ENCODE data around the gene GLRX.
A peak's percentile ranks its signal among the peaks of the same experiment; 100 is the strongest.

GLRX gene

DNA sequence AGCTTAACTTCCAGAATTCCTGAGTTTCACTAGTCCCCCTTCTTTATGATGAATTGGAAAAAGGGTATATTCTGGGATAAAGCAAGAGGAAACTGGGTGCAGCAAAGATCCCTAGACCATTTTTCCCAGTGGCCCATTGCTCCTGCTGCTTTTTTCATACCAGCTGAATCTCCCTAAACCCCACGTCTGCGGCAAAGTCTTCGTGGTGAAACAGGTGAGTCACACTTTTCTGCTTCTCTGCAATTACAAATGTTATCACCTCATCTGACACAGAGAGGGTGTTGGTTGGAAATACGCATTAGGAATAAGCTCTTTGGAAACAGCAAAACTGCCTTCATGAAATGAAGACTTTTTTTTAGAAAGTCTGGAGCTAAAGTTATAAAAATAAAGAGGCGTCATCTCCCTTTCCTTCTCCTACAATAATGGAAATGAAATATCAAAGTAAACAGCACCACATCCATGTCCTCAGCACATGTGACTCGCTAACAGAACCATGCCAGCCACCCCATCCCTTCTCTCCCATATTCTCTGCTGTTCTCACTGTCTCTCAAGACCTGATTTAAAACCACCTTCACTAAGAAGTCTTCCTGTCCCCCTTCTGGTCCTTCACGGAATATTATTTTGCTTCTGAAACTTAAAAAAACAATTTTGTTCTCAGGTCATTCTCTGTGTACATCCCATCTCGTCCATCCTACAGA, 39.5 kb upstream of the GLRX start:
- H3K4me1 ChIP-seq (ENCODE audit: control insufficient read depth in 1 of 2, insufficient read depth in 1 of 2, low read depth in 1 of 2, low read length in 1 of 2) = peaks cover 31 to 43% of the 10 kb centered on the region in 2 experiments
- H3K36me3 ChIP-seq = no peaks in the 10 kb centered on the region
- TF ChIP-seq, protein P1, sequence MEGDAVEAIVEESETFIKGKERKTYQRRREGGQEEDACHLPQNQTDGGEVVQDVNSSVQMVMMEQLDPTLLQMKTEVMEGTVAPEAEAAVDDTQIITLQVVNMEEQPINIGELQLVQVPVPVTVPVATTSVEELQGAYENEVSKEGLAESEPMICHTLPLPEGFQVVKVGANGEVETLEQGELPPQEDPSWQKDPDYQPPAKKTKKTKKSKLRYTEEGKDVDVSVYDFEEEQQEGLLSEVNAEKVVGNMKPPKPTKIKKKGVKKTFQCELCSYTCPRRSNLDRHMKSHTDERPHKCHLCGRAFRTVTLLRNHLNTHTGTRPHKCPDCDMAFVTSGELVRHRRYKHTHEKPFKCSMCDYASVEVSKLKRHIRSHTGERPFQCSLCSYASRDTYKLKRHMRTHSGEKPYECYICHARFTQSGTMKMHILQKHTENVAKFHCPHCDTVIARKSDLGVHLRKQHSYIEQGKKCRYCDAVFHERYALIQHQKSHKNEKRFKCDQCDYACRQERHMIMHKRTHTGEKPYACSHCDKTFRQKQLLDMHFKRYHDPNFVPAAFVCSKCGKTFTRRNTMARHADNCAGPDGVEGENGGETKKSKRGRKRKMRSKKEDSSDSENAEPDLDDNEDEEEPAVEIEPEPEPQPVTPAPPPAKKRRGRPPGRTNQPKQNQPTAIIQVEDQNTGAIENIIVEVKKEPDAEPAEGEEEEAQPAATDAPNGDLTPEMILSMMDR (IDR thresholded peaks at IDR 0.05) = no peak
- H3K27ac ChIP-seq = no peak overlapping the region
- no peak overlapping the region for H3K4me3 ChIP-seq (ENCODE audit: low read depth in 1 of 2, low read length in 1 of 2)
- H3K27me3 ChIP-seq = peaks cover 47% of the 10 kb centered on the region
- no peaks in the 10 kb centered on the region for H3K9me3 ChIP-seq

GRCh38 chr5:95861221-95861863, 38.8 kb upstream of the GLRX start:
- Histone ChIP-seq H3K36me3 (no peaks in the 10 kb centered on the region), H3K4me3 (ENCODE audit: low read depth in 1 of 2, low read length in 1 of 2) (no peak overlapping the region), H3K27me3 (peaks cover 47% of the 10 kb centered on the region), H3K27ac (no peak overlapping the region), H3K4me1 (ENCODE audit: control insufficient read depth in 1 of 2, insufficient read depth in 1 of 2, low read depth in 1 of 2, low read length in 1 of 2) (peaks cover 31 to 43% of the 10 kb centered on the region in 2 experiments), H3K9me3 (no peaks in the 10 kb centered on the region)
- TF ChIP-seq, protein P1 (IDR thresholded peaks at IDR 0.05) = no peak

- TF ChIP-seq, protein P1 (IDR thresholded peaks at IDR 0.05) = no peak
- no peak overlapping the region for H3K4me3 ChIP-seq (ENCODE audit: low read depth in 1 of 2, low read length in 1 of 2)
- H3K27ac ChIP-seq = no peak overlapping the region
- H3K9me3 ChIP-seq = no peaks in the 10 kb centered on the region
- peaks cover 43% of the 10 kb centered on the region for H3K27me3 ChIP-seq
- H3K36me3 ChIP-seq = no peaks in the 10 kb centered on the region
- H3K4me1 ChIP-seq (ENCODE audit: control insufficient read depth in 1 of 2, insufficient read depth in 1 of 2, low read depth in 1 of 2, low read length in 1 of 2) = peaks cover 31 to 43% of the 10 kb centered on the region in 2 experiments
Observed at GRCh38 chr5:95859661-95860060, 37.1 kb upstream of the GLRX start.

DNA sequence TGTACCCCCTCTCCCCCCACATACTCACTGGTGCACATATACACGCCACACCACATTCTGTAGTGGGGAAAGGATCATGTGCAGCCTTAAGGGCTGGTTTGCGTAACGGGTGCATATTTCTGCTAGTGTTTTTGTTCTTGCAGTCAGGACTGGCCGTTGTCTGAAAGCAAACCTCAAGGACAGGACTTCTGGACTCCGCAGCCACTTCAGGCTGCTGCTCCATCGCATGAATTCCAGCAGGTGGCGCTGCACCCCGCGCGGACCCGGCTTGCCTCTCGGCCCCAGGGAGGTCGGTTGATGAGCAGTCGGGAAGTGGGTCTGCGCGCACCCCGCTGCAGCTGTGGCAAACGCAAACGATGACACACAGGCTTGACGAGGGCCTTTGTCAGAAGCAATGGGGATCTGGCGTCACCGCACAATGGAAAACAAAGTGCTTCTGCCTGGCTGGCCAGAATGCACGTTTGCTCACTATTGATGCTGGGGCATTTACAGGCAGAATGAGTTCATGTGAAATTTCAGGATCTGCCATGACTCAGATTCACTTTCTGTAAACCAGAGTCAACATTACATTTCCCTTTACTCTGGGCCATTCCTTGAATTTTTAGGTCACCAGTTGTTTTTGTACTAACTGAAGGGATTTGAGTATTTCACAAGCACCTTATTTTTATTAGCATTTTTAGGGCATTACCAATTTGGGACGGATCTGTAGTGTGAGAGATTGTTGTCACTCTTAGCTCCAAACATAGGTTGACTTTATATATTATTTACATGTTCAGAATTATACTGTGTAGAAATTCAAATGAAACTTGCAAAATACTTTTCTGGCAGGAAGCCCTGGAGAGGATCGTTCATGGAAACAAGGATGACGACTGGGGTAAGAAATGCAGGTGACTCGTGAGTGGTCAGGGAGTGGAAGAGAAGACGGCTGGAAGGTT, 36.4 kb upstream of the GLRX start:
- H3K4me3 ChIP-seq (ENCODE audit: low read depth in 1 of 2, low read length in 1 of 2) = peak overlapping the region; percentile 14 to 50
- TF ChIP-seq, protein P1 (IDR thresholded peaks at IDR 0.05) = peak; percentile 97
- no peaks in the 10 kb centered on the region for H3K9me3 ChIP-seq
- no peaks in the 10 kb centered on the region for H3K36me3 ChIP-seq
- peaks cover 31 to 43% of the 10 kb centered on the region in 2 experiments for H3K4me1 ChIP-seq (ENCODE audit: control insufficient read depth in 1 of 2, insufficient read depth in 1 of 2, low read depth in 1 of 2, low read length in 1 of 2)
- peaks cover 36% of the 10 kb centered on the region for H3K27me3 ChIP-seq
- peak overlapping the region; percentile 2 for H3K27ac ChIP-seq

GRCh38 chr5:95858023-95858461, 35.5 kb upstream of the GLRX start:
- Histone ChIP-seq H3K27ac (no peak overlapping the region), H3K36me3 (no peaks in the 10 kb centered on the region), H3K27me3 (peaks cover 27% of the 10 kb centered on the region), H3K4me3 (ENCODE audit: low read depth in 1 of 2, low read length in 1 of 2) (no peak overlapping the region), H3K4me1 (ENCODE audit: control insufficient read depth in 1 of 2, insufficient read depth in 1 of 2, low read depth in 1 of 2, low read length in 1 of 2) (peaks cover 25 to 37% of the 10 kb centered on the region in 2 experiments), H3K9me3 (no peaks in the 10 kb centered on the region)
- TF ChIP-seq, protein P1 (IDR thresholded peaks at IDR 0.05) = no peak
